ENCODE data around the gene SMYD3. TPM values are rescaled to one million over a fixed set of nuclear protein-coding genes. Genes with fewer than 3 reads are reported as not detected.
A peak's percentile ranks its signal among the peaks of the same experiment; 100 is the strongest.

The SMYD3 gene
- total and polyA plus RNA-seq, 9 of the 15 experiments (the other 6 are each of a cell fraction or from before 2014, with no cell fraction given): 128 to 440 (median 197) TPM

DNA sequence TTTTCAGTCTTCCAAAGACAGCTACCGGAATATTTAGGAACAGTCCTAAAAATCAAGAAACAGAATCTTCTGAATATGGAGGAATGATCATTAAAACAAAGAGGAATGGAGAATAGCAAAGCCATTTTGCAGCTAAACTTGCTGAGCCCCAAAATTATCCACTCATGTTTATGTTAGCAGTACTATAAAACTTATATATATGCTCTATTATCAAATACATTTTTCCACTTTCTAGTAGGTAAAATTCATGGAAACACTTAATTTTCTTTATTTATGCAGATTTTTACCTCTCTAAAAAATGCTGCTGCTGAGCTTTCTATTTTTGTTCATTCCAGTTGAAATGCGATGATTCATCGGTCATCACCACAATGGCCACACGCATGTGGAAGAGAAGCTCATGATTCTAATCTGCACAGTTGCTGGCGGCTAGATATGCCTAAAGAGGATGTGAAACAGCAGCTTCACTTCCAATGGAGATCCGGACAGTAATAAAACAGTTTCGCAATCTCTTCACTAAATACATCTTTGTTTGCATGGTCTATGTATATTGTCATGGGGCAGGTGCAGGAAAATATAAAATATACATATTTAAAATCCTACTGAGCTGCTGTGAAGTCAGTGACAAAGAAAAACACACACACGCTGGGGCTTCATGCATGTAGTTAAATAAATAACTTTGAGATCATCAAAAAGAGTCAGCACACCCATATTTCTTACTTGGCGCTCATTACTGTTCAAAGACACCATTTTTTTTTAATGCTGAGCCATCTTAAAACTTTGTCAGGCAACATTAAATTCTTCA is 292.2 kb downstream of the SMYD3 start (continued):
- no peak for TF ChIP-seq ZNF175 (CRISPR knock-in tag; IDR thresholded peaks at IDR 0.05; ENCODE audit: low read depth)
- TF ChIP-seq TBL1XR1 (IDR thresholded peaks at IDR 0.05; ENCODE audit: low read length in 2 of 2): peak; percentile 70 to 91; a peak in 3 of 4 replicates
- no peak for TF ChIP-seq ZC3H8 (IDR thresholded peaks at IDR 0.05)
- TF ChIP-seq, protein P1, sequence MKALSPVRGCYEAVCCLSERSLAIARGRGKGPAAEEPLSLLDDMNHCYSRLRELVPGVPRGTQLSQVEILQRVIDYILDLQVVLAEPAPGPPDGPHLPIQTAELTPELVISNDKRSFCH (CRISPR knock-in tag; IDR thresholded peaks at IDR 0.05): no peak
- TF ChIP-seq, protein P1 (tag; IDR thresholded peaks at IDR 0.05): 0 out of 2 replicates have a peak, but pooled peaks have one; percentile 47
- TF ChIP-seq RFX7 (CRISPR knock-in tag; IDR thresholded peaks at IDR 0.05): no peak
- TF ChIP-seq, protein P2, sequence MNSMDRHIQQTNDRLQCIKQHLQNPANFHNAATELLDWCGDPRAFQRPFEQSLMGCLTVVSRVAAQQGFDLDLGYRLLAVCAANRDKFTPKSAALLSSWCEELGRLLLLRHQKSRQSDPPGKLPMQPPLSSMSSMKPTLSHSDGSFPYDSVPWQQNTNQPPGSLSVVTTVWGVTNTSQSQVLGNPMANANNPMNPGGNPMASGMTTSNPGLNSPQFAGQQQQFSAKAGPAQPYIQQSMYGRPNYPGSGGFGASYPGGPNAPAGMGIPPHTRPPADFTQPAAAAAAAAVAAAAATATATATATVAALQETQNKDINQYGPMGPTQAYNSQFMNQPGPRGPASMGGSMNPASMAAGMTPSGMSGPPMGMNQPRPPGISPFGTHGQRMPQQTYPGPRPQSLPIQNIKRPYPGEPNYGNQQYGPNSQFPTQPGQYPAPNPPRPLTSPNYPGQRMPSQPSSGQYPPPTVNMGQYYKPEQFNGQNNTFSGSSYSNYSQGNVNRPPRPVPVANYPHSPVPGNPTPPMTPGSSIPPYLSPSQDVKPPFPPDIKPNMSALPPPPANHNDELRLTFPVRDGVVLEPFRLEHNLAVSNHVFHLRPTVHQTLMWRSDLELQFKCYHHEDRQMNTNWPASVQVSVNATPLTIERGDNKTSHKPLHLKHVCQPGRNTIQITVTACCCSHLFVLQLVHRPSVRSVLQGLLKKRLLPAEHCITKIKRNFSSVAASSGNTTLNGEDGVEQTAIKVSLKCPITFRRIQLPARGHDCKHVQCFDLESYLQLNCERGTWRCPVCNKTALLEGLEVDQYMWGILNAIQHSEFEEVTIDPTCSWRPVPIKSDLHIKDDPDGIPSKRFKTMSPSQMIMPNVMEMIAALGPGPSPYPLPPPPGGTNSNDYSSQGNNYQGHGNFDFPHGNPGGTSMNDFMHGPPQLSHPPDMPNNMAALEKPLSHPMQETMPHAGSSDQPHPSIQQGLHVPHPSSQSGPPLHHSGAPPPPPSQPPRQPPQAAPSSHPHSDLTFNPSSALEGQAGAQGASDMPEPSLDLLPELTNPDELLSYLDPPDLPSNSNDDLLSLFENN (IDR thresholded peaks at IDR 0.05; ENCODE audit: low read depth in 2 of 2, low read length in 2 of 2): peak in 1 of 2 experiments; percentile 91; a peak in 2 of 4 replicates
- no peak for TF ChIP-seq ZNF431 (CRISPR knock-in tag; IDR thresholded peaks at IDR 0.05)
- no peak for TF ChIP-seq TAF15 (IDR thresholded peaks at IDR 0.05; ENCODE audit: low read depth, low read length)
- TF ChIP-seq HDGF (IDR thresholded peaks at IDR 0.05): no peak
- TF ChIP-seq MEIS2 (IDR thresholded peaks at IDR 0.05; ENCODE audit: partially characterized antibody): peak; percentile 86
- TF ChIP-seq ZNF507 (tag; conservative IDR thresholded peaks at IDR 0.05): no peak
- peak; percentile 94 for TF ChIP-seq LCOR (CRISPR knock-in tag; IDR thresholded peaks at IDR 0.05)
- no peak for TF ChIP-seq U2AF2 (optimal IDR thresholded peaks at IDR 0.05; ENCODE audit: low read depth, low read length)
- peak; percentile 87 for TF ChIP-seq POLR2AphosphoS5 (IDR thresholded peaks at IDR 0.05; ENCODE audit: control insufficient read depth, insufficient read depth, low read depth, low read length)
- TF ChIP-seq, protein P3, sequence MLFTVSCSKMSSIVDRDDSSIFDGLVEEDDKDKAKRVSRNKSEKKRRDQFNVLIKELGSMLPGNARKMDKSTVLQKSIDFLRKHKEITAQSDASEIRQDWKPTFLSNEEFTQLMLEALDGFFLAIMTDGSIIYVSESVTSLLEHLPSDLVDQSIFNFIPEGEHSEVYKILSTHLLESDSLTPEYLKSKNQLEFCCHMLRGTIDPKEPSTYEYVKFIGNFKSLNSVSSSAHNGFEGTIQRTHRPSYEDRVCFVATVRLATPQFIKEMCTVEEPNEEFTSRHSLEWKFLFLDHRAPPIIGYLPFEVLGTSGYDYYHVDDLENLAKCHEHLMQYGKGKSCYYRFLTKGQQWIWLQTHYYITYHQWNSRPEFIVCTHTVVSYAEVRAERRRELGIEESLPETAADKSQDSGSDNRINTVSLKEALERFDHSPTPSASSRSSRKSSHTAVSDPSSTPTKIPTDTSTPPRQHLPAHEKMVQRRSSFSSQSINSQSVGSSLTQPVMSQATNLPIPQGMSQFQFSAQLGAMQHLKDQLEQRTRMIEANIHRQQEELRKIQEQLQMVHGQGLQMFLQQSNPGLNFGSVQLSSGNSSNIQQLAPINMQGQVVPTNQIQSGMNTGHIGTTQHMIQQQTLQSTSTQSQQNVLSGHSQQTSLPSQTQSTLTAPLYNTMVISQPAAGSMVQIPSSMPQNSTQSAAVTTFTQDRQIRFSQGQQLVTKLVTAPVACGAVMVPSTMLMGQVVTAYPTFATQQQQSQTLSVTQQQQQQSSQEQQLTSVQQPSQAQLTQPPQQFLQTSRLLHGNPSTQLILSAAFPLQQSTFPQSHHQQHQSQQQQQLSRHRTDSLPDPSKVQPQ (CRISPR knock-in tag; IDR thresholded peaks at IDR 0.05; ENCODE audit: borderline replicate concordance): no peak
- no peak for TF ChIP-seq ZNF583 (CRISPR knock-in tag; IDR thresholded peaks at IDR 0.05)
- TF ChIP-seq POLR2B (IDR thresholded peaks at IDR 0.05; ENCODE audit: low read depth, partially characterized antibody): no peak
- no peak for TF ChIP-seq SRSF7 (optimal IDR thresholded peaks at IDR 0.05; ENCODE audit: low read depth, low read length)
- TF ChIP-seq, protein P4, sequence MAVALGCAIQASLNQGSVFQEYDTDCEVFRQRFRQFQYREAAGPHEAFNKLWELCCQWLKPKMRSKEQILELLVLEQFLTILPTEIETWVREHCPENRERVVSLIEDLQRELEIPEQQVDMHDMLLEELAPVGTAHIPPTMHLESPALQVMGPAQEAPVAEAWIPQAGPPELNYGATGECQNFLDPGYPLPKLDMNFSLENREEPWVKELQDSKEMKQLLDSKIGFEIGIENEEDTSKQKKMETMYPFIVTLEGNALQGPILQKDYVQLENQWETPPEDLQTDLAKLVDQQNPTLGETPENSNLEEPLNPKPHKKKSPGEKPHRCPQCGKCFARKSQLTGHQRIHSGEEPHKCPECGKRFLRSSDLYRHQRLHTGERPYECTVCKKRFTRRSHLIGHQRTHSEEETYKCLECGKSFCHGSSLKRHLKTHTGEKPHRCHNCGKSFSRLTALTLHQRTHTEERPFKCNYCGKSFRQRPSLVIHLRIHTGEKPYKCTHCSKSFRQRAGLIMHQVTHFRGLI (CRISPR knock-in tag; IDR thresholded peaks at IDR 0.05): peak; percentile 55; the same call in 1 of the 2 replicates

All from K562 (cell line).